Measurements from ENCODE around the gene SIN3B.

SIN3B gene

DNA sequence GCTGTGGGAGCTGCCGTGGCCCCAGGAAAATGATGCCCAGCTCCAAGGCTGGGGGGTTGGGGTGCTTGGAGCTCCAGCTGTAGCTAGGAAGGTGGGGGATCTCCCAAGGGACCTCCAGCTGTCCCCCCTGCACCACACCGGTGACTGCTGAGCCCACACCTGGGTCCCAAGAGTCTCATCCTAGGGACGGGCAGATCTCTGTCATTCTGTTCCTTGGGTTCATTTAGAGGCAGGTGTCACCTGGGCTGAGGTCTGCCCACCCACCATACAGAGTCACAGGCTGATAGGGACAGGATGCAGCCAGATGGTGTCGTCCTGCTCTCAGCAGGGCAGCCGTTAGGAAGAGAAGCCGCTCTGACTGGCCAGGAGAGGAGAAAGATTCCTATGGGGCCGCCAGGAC is 64.9 kb downstream of the SIN3B start:
- H3K27ac ChIP-seq (ENCODE audit: low read depth, low read length, poor library complexity, severe bottlenecking), result no peak overlapping the region
- peaks cover 16% of the 10 kb centered on the region for H3K4me1 ChIP-seq (ENCODE audit: insufficient read depth, low read length, severe bottlenecking)
- no peaks in the 10 kb centered on the region; the same call in 1 of the 2 replicates for H3F3A ChIP-seq (ENCODE audit: insufficient read depth, low read length)
- H3K27me3 ChIP-seq (ENCODE audit: insufficient read depth, low read length), result no peaks in the 10 kb centered on the region; the same call in 1 of the 2 replicates
- H3K4me2 ChIP-seq (ENCODE audit: low read length), result no peak overlapping the region; the same call in 1 of the 2 replicates
- no peak overlapping the region for H3K9ac ChIP-seq (ENCODE audit: low read length)
- TF ChIP-seq, protein P1, sequence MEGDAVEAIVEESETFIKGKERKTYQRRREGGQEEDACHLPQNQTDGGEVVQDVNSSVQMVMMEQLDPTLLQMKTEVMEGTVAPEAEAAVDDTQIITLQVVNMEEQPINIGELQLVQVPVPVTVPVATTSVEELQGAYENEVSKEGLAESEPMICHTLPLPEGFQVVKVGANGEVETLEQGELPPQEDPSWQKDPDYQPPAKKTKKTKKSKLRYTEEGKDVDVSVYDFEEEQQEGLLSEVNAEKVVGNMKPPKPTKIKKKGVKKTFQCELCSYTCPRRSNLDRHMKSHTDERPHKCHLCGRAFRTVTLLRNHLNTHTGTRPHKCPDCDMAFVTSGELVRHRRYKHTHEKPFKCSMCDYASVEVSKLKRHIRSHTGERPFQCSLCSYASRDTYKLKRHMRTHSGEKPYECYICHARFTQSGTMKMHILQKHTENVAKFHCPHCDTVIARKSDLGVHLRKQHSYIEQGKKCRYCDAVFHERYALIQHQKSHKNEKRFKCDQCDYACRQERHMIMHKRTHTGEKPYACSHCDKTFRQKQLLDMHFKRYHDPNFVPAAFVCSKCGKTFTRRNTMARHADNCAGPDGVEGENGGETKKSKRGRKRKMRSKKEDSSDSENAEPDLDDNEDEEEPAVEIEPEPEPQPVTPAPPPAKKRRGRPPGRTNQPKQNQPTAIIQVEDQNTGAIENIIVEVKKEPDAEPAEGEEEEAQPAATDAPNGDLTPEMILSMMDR (IDR thresholded peaks at IDR 0.05; ENCODE audit: low read length), result no peak
- no peak for TF ChIP-seq EZH2 (IDR thresholded peaks at IDR 0.05; ENCODE audit: borderline replicate concordance, low read length)
- no peaks in the 10 kb centered on the region for H3K36me3 ChIP-seq (ENCODE audit: insufficient read depth, low read length)
- no peaks in the 10 kb centered on the region for H4K20me1 ChIP-seq (ENCODE audit: insufficient read depth, low read length)
- no peak overlapping the region for H2AFZ ChIP-seq (ENCODE audit: low read length)
- no peaks in the 10 kb centered on the region for H3K9me2 ChIP-seq (ENCODE audit: low read depth, low read length)
- no peak overlapping the region for H3K4me3 ChIP-seq (ENCODE audit: low read depth, low read length, poor library complexity, severe bottlenecking)
- no peaks in the 10 kb centered on the region for H3K79me2 ChIP-seq (ENCODE audit: insufficient read depth, low read length)
- no peaks in the 10 kb centered on the region for H3K9me3 ChIP-seq (ENCODE audit: low read length)

DNA sequence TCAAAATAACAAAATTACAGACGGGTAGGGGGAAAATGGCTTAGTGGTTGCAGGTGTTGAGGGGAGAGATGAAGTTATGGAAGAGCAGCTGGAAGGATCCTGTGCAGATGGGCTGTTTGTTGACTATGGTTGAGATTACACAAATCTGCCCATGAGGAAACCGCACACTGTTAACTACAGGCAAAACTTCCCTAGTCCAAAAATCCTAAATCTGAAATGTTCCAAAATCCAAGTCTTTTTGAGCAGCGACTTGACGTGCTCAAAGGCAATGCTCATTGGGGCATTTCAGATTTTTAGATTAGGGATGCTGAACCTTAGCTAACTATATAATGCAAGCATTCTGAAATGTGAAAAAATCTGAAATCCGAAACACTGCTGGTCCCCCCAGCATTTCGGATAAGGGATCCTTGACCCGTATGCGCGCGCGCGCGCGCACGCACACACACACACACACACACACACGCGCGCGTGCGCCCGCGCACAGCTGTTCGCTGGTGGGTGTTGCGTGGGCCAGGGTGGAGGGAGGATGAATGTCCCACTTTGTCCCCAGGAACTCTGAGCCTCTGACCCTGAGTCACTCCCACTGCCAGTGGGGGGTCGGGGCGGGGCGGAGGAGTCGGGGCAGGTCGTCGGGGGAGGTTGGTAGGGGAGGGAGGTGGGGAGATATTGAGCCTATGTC is 66.4 kb downstream of the SIN3B start:
- Histone ChIP-seq H3K4me2 (ENCODE audit: low read length) (no peak overlapping the region), H2AFZ (ENCODE audit: low read length) (no peak overlapping the region), H3K9me2 (ENCODE audit: low read depth, low read length) (no peaks in the 10 kb centered on the region), H3K27me3 (ENCODE audit: insufficient read depth, low read length) (no peaks in the 10 kb centered on the region; the same call in 1 of the 2 replicates), H3K27ac (ENCODE audit: low read depth, low read length, poor library complexity, severe bottlenecking) (no peak overlapping the region), H3F3A (ENCODE audit: insufficient read depth, low read length) (no peaks in the 10 kb centered on the region; the same call in 1 of the 2 replicates), H4K20me1 (ENCODE audit: insufficient read depth, low read length) (no peaks in the 10 kb centered on the region), H3K79me2 (ENCODE audit: insufficient read depth, low read length) (no peaks in the 10 kb centered on the region), H3K4me3 (ENCODE audit: low read depth, low read length, poor library complexity, severe bottlenecking) (no peak overlapping the region), H3K9ac (ENCODE audit: low read length) (no peak overlapping the region), H3K36me3 (ENCODE audit: insufficient read depth, low read length) (no peaks in the 10 kb centered on the region), H3K9me3 (ENCODE audit: low read length) (no peaks in the 10 kb centered on the region), H3K4me1 (ENCODE audit: insufficient read depth, low read length, severe bottlenecking) (peaks cover 16% of the 10 kb centered on the region)
- TF ChIP-seq EZH2 (IDR thresholded peaks at IDR 0.05; ENCODE audit: borderline replicate concordance, low read length), result no peak
- TF ChIP-seq, protein P1 (IDR thresholded peaks at IDR 0.05; ENCODE audit: low read length), result no peak

DNA sequence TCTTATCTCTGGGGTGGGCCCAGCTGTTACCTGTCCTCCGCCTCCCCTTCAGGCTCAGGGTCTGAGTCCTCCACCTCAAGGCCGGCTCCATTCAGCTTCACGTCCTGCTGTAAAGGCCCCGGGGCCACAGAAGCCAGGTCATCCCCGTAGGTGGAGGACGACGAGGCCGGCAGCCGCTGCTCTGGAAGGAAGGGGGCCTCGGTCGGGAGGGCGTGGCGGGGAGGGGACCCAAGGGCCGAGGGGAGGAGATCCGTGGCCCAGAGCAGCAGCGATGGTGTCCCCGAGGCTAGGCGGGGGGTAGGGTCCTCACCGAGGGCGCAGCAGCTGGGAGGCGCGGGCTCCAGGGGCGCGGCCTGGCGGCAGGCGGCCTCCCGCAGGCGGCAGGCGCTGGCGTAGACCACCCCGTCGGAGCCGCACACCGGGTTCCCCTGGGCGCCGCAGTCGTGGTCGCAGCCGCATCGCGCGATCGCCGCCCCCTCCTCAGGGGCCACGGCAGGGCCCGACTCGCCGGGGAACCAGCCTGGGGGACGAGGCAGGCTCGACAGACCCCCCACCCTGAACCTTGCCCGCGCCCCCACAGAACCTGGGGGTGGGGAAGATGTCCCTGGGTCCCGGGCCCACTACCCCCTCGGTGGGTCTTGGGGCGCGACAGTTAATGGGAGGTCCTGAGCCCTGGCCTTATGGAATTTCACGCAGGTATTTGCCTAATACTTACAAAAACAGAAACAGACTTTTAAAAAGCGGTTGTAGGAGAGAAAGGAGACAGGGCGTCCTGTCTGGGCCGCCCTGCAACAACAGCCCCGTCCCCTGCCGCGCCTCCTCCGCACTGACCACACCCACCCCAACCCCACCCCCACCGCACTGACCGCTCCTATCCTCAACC is 67.2 kb downstream of the SIN3B start:
- Histone ChIP-seq H3K4me1 (ENCODE audit: insufficient read depth, low read length, severe bottlenecking) (peaks cover 16% of the 10 kb centered on the region), H3F3A (ENCODE audit: insufficient read depth, low read length) (no peaks in the 10 kb centered on the region; the same call in 1 of the 2 replicates), H3K9ac (ENCODE audit: low read length) (no peak overlapping the region), H3K27ac (ENCODE audit: low read depth, low read length, poor library complexity, severe bottlenecking) (no peak overlapping the region), H3K79me2 (ENCODE audit: insufficient read depth, low read length) (no peaks in the 10 kb centered on the region), H3K27me3 (ENCODE audit: insufficient read depth, low read length) (no peaks in the 10 kb centered on the region; the same call in 1 of the 2 replicates), H3K9me3 (ENCODE audit: low read length) (no peaks in the 10 kb centered on the region), H4K20me1 (ENCODE audit: insufficient read depth, low read length) (no peaks in the 10 kb centered on the region), H2AFZ (ENCODE audit: low read length) (no peak overlapping the region), H3K4me3 (ENCODE audit: low read depth, low read length, poor library complexity, severe bottlenecking) (peak overlapping the region; percentile 47), H3K4me2 (ENCODE audit: low read length) (peak overlapping the region; percentile 55), H3K9me2 (ENCODE audit: low read depth, low read length) (no peaks in the 10 kb centered on the region), H3K36me3 (ENCODE audit: insufficient read depth, low read length) (no peaks in the 10 kb centered on the region)
- no peak for TF ChIP-seq EZH2 (IDR thresholded peaks at IDR 0.05; ENCODE audit: borderline replicate concordance, low read length)
- TF ChIP-seq, protein P1 (IDR thresholded peaks at IDR 0.05; ENCODE audit: low read length), result no peak
